Measurements from ENCODE around the gene SLC39A13. TPM values are rescaled to one million over a fixed set of nuclear protein-coding genes. Genes with fewer than 3 reads are reported as not detected.

SLC39A13 gene
- total RNA-seq, 1 experiment from 2014 or later = 29.2 TPM

GRCh38 chr11:47413351-47413750 is 5.0 kb downstream of the SLC39A13 start:
- Histone ChIP-seq H4K91ac (ENCODE audit: insufficient read length, low read depth, low read length) (no peak overlapping the region), H3K79me2 (ENCODE audit: insufficient read depth, low read length) (no peaks in the 10 kb centered on the region), H3K9ac (ENCODE audit: extremely low read depth, insufficient read length, low read length) (no peak overlapping the region), H3K23me2 (ENCODE audit: insufficient read length, low read depth, low read length, poor library complexity, severe bottlenecking) (peaks cover 8% of the 10 kb centered on the region), H4K8ac (replicated peaks; ENCODE audit: insufficient read length, low read depth, low read length) (no peak overlapping the region), H3K4ac (ENCODE audit: low read depth, low read length) (no peak overlapping the region), H2BK5ac (ENCODE audit: insufficient read length, low read length) (no peak overlapping the region), H2BK120ac (ENCODE audit: low read depth, low read length, poor library complexity, severe bottlenecking) (no peak overlapping the region), H3K14ac (ENCODE audit: insufficient read depth, low read length) (no peak overlapping the region), H3K56ac (ENCODE audit: insufficient read length, low read depth, low read length) (no peak overlapping the region), H2AK5ac (ENCODE audit: insufficient read length, low read length) (no peak overlapping the region), H3K79me1 (ENCODE audit: insufficient read depth, low read depth, low read length, poor library complexity, severe bottlenecking) (no peaks in the 10 kb centered on the region), H4K5ac (ENCODE audit: insufficient read length, low read depth, low read length) (no peak overlapping the region), H3T11ph (ENCODE audit: low read length) (no peak overlapping the region), H2BK15ac (ENCODE audit: low read depth, low read length) (no peak overlapping the region), H4K20me1 (ENCODE audit: control insufficient read depth, insufficient read depth, insufficient read length) (no peaks in the 10 kb centered on the region), H3K27me3 (ENCODE audit: insufficient read depth, low read length) (no peaks in the 10 kb centered on the region), H2BK12ac (ENCODE audit: insufficient read length, low read depth, low read length) (no peak overlapping the region), H3K4me1 (ENCODE audit: insufficient read depth, low read length) (no peaks in the 10 kb centered on the region), H2AFZ (ENCODE audit: low read length) (no peak overlapping the region), H3K23ac (ENCODE audit: insufficient read length, low read depth, low read length) (no peak overlapping the region), H3K27ac (ENCODE audit: insufficient read length, low read depth, low read length) (no peak overlapping the region), H2BK20ac (ENCODE audit: low read depth, low read length, poor library complexity, severe bottlenecking) (no peak overlapping the region), H3K9me3 (ENCODE audit: control insufficient read depth, low read depth, low read length) (no peaks in the 10 kb centered on the region), H3K18ac (ENCODE audit: insufficient read length, low read depth, low read length) (no peak overlapping the region), H3K4me2 (ENCODE audit: insufficient read depth, insufficient read length, low read length) (no peak overlapping the region)
- H3K4me1 Mint-ChIP-seq = peaks cover 7 to 14% of the 10 kb centered on the region in 2 experiments; a peak in 3 of 4 replicates
- H3K9me3 Mint-ChIP-seq = no peaks in the 10 kb centered on the region
- no peak for TF ChIP-seq CTCF (conservative IDR thresholded peaks at IDR 0.05)
- H3K36me3 Mint-ChIP-seq (ENCODE audit: insufficient read depth in 1 of 3, low read depth in 3 of 3) = peaks cover 12 to 32% (median 24%) of the 10 kb centered on the region in 3 experiments; a peak in 6 of 7 replicates
- DNase-seq = no peak
- H3K27me3 Mint-ChIP-seq (ENCODE audit: low read depth) = no peaks in the 10 kb centered on the region
- H3K4me3 Mint-ChIP-seq = no peak overlapping the region
- WGBS (ENCODE audit: extremely low coverage, insufficient read length, low lambda C conversion rate) = no CpG with 5 or more reads among the region's 13 CpGs
- H3K27ac Mint-ChIP-seq = no peak overlapping the region; a peak in 1 of 7 replicates
